ENCODE data around the gene PSMA8.
"Not testable (repeated sequence)": the region's sequence is repeated elsewhere in the genome, so short reads cannot be mapped to it uniquely, and the experiment has no call there.

The PSMA8 gene

DNA sequence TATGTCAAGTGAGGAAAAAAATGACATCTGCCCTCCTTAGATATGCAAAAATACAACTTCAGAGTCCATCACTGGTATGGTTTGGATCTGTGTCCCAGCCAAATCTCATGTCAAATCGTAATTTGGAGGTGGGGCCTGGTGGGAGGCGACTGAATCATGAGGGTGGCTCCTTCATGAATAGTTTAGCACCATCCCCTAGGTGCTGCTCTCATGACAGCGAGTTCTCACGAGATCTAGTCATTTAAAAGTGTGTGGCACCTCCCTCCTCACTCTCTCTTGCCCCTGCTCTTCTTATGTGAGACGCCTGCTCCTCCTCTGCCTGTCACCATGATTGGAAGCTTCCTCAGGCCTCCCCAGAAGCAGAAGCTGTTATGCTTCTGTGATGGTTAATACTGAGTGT lies 5.9 kb upstream of the PSMA8 start:
- TF ChIP-seq, protein P1, sequence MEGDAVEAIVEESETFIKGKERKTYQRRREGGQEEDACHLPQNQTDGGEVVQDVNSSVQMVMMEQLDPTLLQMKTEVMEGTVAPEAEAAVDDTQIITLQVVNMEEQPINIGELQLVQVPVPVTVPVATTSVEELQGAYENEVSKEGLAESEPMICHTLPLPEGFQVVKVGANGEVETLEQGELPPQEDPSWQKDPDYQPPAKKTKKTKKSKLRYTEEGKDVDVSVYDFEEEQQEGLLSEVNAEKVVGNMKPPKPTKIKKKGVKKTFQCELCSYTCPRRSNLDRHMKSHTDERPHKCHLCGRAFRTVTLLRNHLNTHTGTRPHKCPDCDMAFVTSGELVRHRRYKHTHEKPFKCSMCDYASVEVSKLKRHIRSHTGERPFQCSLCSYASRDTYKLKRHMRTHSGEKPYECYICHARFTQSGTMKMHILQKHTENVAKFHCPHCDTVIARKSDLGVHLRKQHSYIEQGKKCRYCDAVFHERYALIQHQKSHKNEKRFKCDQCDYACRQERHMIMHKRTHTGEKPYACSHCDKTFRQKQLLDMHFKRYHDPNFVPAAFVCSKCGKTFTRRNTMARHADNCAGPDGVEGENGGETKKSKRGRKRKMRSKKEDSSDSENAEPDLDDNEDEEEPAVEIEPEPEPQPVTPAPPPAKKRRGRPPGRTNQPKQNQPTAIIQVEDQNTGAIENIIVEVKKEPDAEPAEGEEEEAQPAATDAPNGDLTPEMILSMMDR (IDR thresholded peaks at IDR 0.05; ENCODE audit: low read depth, low read length), result no peak
- H3K4me3 ChIP-seq (ENCODE audit: low read depth, low read length), result no peak overlapping the region
- in situ Hi-C loops (cut with HindIII; ENCODE audit: low sequenced_read_pairs), result no loop called here
- DNase-seq (ENCODE audit: low read depth, low spot score), result no peak

DNA sequence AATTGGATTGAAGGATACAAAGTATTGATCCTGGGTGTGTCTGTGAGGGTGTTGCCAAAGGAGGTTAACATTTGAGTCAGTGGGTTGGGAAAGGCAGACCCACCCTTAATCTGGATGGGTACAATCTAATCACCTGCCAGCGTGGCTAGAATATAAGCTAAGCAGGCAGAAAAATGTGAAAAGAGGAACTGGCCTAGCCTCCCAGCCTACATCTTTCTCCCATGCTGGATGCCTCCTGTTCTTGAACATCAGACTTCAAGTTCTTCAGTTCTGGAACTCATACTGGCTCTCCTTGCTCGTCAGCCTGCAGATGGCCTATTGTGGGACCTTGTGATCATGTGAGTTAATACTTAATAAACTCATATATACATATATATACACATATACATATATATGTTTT lies 5.5 kb upstream of the PSMA8 start:
- DNase-seq (ENCODE audit: low read depth, low spot score); H3K4me3 ChIP-seq (ENCODE audit: low read depth, low read length); in situ Hi-C loops (cut with HindIII; ENCODE audit: low sequenced_read_pairs): not testable (repeated sequence)

DNA sequence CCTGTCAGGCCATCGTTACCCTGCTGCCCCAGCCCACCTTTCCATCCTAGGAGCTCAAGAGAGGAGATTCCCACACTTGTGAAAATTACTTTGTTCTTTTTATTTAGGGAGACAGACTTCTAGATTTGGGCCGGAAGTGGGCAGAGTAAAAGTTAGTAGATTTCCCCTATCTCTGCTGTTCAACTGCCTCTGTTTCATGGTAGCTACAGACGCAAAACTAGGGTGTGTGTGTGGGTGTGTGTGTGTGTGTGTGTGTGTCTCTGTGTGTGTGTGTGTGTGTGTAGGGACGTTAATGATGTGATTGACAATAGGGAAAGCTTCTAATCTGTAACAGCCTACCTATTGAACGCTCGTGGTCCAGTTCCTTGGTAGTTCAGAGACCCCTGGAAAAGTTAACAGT lies 438 bp downstream of the PSMA8 start:
- no peak overlapping the region for H3K4me3 ChIP-seq (ENCODE audit: low read depth, low read length)
- DNase-seq (ENCODE audit: low read depth, low spot score), result no peak
- in situ Hi-C loops (cut with HindIII; ENCODE audit: low sequenced_read_pairs), result no loop called here
- TF ChIP-seq, protein P1 (IDR thresholded peaks at IDR 0.05; ENCODE audit: low read depth, low read length), result no peak

DNA sequence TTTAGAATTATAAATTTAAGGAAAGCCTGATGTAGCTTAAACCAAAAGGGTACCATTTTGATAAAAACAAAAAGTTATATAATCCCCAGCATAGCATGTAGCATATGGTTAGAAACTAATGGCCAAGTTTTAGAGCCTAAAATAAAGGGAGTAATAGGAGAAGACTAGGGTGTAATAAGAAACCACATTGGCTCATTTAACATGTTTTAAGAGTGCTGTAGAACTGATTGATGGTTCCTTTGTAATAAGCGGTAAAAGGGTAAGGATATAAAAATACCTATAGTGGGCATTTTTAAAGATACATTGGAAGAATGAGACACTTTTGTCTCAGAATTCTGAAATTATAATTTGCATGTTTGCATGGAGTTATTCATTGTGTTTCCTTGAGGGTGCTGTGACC lies 1.9 kb downstream of the PSMA8 start:
- TF ChIP-seq, protein P1 (IDR thresholded peaks at IDR 0.05; ENCODE audit: low read depth, low read length), result no peak
- no peak for DNase-seq (ENCODE audit: low read depth, low spot score)
- H3K4me3 ChIP-seq (ENCODE audit: low read depth, low read length), result no peak overlapping the region
- in situ Hi-C loops (cut with HindIII; ENCODE audit: low sequenced_read_pairs), result no loop called here

- TF ChIP-seq, protein P1 (IDR thresholded peaks at IDR 0.05; ENCODE audit: low read depth, low read length), result no peak
- H3K4me3 ChIP-seq (ENCODE audit: low read depth, low read length), result no peak overlapping the region
- DNase-seq (ENCODE audit: low read depth, low spot score), result no peak
- in situ Hi-C loops (cut with HindIII; ENCODE audit: low sequenced_read_pairs), result no loop called here
Measured at GRCh38 chr18:26157326-26157725, 23.7 kb downstream of the PSMA8 start.

DNA sequence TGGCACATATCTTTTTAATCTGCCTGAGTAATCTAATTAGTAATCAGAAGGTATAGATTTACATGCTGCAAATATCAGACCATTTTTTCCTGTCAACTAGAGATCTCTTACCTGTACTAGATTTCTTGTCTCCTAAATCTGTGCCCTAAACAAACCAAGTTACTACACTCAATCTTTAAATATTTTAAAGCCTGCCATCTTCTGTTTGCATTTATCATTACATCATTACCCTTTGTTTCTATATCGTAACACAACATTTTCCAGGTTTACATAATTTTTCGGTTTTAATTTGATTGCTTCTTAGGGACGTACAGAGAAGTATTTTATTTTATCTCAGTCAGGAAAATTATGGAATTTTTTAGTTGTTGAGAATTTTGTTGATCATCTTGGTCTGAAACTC lies 25.7 kb downstream of the PSMA8 start:
- DNase-seq (ENCODE audit: low read depth, low spot score), result no peak
- in situ Hi-C loops (cut with HindIII; ENCODE audit: low sequenced_read_pairs), result no loop called here
- H3K4me3 ChIP-seq (ENCODE audit: low read depth, low read length), result no peak overlapping the region
- TF ChIP-seq, protein P1 (IDR thresholded peaks at IDR 0.05; ENCODE audit: low read depth, low read length), result peak; percentile 3

DNA sequence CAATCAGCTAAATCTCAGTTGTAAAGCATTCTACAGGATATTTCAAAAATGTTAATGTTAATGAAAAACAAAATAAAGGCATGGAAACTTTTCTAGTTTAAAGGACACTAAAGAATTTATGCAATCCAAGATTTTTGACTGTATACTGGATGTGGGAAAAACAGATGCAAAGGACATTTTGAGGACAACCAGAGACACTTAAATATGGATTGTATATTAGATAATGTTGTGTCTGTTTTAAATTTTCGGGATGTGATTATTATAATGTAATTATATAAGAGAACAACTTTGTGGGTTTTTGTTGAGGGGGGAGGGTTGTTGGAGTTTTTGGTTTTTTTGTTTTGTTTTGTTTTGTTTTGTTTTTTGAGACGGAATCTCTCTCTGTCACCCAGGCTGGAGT lies 30.9 kb downstream of the PSMA8 start:
- TF ChIP-seq, protein P1 (IDR thresholded peaks at IDR 0.05; ENCODE audit: low read depth, low read length), result no peak
- no peak for DNase-seq (ENCODE audit: low read depth, low spot score)
- in situ Hi-C loops (cut with HindIII; ENCODE audit: low sequenced_read_pairs), result no loop called here
- no peak overlapping the region for H3K4me3 ChIP-seq (ENCODE audit: low read depth, low read length)

DNA sequence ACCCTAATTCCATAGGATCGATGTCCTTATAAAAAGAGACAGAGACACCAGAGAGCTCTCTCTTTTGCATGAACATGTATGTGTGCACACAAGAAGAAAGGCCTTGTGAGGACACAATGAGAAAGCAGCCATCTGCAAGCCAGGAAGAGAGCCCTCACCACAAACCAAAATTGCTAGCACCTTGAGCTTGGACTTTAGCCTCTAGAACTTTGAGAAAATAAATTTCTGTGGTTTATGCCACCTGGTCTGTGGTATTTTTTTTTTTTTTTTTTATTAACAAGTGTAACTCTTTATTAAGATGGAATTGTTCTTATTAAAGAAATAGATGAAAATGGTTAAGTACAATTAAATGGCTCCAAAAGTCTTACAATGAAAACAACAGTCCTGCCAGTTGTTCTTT lies 33.9 kb downstream of the PSMA8 start:
- in situ Hi-C loops (cut with HindIII; ENCODE audit: low sequenced_read_pairs); H3K4me3 ChIP-seq (ENCODE audit: low read depth, low read length); DNase-seq (ENCODE audit: low read depth, low spot score): not testable (repeated sequence)

All from astrocyte of the spinal cord (primary cell).